GM21529 (cell line): Measurements from ENCODE around the gene SERINC5.
A peak's percentile ranks its signal among the peaks of the same experiment; 100 is the strongest.
"Not testable (repeated sequence)": the region's sequence is repeated elsewhere in the genome, so short reads cannot be mapped to it uniquely, and the experiment has no call there.

Source experiments
- ATAC-seq: cut with Tn5 transposase; IDR thresholded peaks from one replicate; pipeline ENCODE4 v1.9.1; 2021; ENCODE audit not compliant: unreplicated experiment

SERINC5 gene

DNA sequence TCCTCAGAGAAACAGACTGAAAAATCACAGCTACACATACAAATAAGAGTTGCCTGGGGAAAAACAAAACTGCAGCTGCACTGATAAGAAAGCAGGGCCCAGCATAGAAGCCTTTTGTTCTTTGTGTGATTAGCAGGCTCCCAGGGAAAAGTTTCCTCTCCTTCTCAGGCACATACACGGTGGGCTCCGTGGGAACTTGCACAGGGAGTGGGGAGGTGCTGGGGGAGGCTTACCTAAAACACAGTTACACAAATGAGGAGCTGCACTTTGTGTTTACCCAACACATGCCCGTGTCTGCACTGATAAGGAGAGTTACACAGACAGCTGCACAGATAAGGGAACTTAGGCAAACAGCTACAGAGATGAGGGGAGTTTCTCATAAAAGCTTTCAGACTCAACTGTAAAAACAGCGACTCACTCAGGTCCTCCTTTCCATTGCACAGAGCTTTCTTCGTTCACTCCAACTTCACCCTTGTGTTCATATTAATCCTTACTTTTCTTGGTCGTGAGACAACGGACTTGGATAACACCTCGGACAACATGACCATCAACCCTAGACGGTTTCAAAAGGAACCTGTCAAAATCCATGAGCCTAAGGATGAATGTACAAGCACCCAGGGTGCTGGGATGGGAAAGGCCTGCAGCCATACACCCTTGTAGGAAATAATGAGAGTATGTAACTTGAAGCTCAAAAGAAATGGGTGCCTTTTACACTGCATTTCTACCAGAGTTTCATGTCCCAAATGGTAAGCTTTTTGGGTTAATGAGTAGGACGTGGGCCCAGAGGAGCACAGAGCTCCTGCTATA is 50.8 kb downstream of the SERINC5 start:
- no peak for ATAC-seq

DNA sequence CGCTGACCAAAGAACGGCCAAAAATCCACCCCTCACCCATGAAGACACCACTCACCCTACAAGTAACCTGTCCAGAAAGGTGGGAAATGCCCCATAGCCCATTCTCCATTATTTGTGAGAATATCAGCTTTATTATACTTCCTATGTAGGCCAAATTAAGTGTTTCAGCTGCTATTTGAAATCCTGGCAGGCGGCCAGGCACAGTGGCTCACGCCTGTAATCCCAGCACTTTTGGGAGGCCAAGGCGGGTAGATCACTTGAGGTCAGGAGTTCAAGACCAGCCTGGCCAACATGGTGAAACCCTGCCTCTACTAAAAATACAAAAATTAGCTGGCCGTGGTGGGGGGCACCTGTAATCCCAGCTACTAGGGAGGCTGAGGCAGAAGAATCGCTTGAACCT is 54.1 kb downstream of the SERINC5 start:
- not testable (repeated sequence) for ATAC-seq

DNA sequence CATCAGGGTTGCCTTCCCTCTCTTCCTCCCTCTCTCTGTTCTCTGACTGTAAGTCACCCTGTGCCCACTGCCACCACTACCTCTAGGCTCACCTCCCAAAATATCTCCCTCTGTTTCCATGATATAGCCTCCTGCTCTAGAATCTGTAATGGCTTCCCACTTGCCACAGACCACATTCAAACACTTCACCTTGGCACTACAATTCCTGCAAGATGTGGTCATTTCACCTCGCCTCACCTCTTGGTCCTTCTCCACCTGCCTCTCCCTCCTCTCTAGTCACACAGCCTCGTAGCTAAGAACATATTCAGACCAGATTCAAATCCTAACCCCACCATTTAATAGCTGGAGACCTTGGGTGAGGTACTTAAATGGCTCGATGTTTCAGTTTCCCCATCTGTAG is 56.9 kb downstream of the SERINC5 start:
- ATAC-seq, result no peak

DNA sequence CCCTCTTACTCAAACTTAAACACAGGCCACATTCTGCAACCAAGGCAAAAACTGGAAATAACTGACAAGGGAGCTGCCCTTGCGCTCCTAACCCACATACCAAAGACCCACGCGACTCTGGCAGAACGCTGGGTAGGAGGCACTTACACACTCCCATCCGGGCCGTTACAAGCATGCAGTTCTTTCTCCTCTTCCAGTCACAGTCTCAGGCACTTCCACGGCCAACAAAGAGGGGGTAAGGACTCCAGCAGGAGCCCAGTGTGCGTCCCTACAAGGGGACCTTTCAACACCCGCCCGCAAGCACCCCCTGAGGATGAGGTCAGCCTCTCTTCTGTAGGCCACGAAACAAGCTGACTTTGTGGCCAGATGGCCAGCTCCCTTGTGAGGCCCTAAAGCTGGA is 57.4 kb downstream of the SERINC5 start:
- ATAC-seq, result no peak

DNA sequence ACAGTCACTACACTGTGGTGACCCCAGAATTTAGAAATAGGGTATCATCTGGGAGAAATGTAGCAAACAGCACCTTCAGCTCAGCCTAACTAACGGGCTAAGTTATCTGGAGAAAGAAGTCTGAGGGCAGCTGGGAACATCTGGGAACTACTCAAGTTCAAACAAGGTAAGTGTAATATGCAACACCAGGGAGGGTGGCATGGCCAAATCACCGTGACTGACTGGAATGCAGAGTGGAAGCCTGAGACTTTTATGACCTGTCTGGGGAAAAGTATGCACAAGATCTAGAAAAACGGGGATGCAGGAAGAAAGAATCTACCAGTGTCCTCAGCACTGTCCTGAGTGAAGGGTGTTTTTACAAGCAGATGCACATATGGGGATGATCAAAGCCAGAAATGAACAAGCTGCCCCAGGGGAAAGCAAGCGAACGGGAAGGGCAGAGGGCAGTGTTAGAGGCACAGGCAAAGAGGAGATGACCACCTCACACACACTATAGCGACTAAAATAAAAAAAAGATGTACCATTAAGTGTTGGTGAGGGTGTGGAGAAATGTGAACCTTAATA is 59.9 kb downstream of the SERINC5 start:
- ATAC-seq, result no peak

DNA sequence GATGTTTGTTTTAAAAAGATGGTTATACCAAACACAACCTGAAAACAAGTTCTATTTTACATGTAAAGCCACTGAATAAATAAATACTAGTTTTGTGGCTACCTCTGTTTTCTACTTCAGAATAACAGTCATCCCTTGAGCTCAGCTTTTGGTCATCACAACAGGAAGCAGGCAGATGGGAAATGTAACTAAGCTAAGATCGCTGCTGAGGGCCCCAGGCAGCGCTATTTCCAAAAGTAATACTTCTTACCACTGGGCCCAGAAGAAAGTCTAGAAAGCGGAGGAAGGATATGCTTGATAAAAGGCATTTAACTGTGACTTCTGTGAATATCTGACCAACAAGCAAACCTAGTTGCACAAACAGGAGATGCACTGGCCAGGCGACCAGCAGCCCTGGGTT is 61.4 kb downstream of the SERINC5 start:
- no peak for ATAC-seq

DNA sequence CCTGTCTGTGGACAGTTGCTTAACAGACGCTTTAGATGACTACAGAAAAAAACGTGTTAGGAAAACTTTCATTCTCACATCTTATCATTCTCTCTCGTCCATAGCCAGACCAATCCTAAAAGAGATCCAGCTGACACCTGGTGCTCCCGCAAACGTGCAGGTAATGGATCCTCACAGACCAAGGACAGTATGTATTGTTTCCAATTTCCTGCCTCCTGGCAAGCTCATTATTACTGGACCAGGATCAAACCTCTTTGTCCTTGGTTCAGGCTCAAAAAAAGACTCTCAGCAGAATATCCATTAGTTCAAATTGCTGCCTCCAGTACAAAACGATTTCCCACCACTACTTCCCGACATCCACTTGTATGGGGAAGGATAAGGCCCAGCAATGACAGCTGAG is 62.4 kb downstream of the SERINC5 start:
- no peak for ATAC-seq

DNA sequence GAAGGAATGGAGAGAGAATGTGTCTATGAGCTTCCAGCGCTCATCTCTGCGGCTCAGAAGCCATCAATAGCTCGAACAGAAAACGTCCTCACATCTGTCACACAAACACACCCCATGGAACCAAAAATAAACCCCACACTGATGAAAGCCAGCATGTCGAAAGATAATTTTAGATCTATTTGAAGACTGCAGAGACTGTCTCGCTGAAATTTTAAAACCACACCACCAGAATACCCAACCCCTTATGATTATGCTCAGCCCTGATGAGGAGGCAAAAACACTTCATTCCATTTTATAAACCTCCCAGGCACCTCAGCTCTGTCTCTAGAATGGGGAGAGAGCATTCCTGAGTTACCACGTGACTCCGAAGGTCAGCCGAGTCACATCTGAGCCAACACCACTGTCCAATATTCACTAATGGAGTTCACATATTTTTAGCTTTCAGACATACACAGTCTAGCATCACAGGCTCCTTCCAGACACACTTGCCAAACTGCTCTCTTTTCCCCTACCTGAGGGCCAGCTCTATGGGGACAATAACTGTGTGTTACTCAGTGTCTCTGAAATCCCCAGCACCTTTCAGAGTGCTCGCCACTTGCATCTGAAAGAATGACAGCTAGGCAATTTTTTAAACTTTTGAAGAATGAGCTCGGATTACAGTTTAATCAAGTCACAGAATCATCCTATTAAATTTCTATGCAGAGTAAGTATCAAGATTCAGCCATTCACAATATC is 63.2 kb downstream of the SERINC5 start:
- ATAC-seq, result no peak

DNA sequence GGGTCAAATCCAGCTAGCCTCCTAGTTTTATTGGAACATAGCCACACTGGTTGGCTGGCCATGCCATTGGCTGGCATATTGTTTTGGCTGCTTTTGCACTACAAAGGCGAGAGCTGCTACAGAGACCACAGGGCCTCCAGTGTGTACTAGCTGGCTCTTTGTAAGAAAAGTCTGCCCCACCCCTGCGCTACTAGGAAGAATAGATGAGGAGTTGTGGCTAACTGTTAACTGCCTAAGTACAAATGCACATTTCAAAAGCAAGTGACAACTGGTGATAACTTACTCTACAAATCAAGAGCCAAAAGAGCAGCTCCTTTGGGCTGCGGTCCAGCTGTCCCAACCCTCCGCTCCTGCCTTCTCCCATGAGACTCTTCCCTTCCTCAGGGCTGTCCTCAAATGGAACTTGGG is 63.9 kb downstream of the SERINC5 start:
- ATAC-seq, result no peak

DNA sequence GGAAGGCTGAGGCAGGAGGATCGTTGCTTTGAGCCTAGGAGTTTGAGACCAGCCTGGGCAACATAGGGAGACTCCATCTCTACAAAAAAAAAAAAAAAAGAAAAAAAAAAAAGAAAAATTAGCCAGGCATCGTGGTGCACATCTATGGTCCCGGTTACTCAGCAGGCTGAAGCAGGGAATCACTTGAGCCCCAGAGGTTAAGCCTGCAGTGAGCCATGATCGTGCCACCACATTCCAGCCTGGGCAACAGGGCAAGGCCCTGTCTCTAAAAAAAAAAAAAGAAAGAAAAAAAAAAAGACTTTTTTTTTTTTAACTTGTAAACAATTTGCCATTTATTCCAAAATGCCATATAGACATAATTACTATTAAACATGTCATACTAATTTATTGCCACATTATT is 64.5 kb downstream of the SERINC5 start:
- no peak for ATAC-seq

DNA sequence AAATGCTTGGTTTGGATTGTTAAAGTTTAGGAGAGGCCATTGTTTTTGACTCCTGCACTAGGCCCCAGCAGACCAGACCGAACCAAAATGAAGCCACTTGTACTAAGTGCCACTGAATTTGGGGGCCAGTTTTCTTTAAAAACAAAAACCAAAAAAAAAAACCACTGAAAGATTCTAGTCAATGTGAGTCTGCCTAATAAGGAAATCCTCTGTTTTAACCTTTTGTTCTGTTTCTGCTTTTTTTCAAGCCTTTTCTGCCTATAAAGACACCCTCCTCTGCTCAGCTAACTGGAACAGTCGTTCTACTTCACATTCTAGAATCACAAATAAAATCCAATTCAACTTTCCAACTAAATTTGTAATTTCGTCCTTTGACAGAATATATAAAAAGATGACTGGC is 64.9 kb downstream of the SERINC5 start:
- peak; percentile 51 for ATAC-seq

DNA sequence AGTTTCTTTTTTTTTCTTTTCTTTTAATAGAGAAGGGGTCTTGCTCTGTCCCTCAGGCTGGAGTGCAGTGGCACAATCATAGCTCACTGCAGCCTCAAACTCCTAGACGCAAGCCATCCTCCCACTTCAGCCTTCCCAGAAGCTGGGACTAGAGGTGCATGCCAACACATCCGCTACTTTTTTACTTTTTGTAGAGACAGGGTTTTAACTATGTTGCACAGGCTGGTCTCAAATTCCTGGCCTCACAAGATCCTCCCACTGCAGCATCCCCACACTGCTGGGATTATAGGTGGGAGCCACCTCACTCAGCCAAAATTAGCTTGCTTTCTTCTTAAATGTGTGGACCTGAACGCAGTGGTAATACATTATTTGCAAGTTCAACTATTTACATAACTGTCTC is 66.1 kb downstream of the SERINC5 start:
- no peak for ATAC-seq

DNA sequence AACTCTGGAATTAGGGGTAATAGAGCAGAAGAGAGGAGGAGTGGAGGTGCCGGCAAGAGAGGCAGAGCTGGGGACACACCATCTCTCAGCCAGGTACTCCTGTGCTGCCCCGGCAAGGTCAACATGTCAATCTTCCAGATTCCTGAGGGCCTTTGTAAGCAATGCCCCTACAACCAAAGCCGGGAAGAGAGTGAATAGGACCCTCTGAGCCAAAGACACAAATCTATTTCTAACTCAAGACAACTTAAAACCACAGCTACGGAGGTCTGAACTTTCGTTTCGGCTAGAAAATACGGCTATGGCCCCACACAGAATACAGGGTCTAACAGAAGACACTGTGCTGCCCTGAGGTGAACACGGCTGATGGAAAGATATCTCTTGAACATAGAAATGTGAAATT is 66.6 kb downstream of the SERINC5 start:
- ATAC-seq, result no peak

DNA sequence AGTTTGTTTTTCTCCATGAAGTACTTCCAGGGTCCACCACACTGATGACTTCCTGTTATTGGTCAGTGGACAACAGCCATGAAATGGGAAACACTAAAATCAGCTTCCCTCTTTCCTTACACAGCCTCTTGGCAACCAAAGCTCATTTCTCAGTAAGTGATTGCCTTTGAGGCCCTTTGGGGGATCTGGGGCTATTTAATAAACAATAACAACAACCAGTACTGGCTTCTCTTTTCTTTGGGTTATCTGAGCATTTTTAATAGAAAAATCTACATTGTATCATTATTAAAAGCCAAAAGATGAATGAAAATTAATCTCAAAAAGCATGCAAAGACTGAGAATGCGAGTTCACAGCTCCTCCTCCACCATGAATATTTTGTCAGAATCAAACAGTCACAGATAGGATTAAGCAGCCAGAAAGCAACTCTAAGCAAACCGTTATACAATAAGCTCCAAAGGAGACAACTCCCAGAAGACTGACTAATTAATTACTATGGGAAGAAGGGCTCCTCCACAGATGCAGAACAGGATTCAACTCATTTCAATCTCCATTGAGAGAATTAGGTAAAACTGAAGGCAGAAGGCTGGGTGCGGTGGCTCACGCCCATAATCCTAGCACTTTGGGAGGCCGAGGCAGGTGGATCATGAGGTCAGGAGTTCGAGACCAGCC is 68.3 kb downstream of the SERINC5 start:
- no peak for ATAC-seq

DNA sequence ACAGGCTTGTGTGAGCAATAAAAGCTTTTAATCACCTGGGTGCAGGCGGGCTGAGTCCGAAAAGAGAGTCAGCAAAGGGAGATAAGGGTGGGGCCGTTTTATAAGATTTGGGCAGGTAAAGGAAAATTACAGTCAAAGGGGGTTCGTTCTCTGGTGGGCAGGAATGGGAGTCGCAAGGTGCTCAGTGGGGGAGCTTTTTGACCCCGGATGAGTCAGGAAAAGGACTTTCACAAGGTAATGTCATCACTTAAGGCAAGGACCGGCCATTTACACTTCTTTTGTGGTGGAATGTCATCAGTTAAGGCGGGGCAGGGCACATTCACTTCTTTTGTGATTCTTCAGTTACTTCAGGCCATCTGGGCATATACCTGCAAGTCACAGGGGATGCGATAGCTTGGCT is 70.3 kb downstream of the SERINC5 start:
- ATAC-seq, result not testable (repeated sequence)

DNA sequence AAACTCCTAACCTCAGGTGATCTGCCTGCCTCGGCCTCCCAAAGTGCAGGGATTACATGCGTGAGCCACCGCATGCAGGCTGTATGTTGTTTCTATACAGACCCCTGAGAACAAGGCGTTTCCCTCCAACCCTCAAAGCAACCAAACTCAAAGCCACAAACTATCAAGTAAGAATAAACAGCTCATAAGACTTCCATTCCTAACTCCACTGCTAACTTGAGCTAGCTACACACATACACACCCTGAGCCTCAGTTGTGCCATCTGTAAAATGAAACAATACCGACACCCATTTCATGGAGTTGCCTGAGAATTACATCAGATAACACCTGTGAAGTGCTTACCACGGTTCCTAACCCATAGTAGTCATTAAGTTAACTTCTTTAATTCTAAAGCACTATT is 70.8 kb downstream of the SERINC5 start:
- ATAC-seq, result no peak

DNA sequence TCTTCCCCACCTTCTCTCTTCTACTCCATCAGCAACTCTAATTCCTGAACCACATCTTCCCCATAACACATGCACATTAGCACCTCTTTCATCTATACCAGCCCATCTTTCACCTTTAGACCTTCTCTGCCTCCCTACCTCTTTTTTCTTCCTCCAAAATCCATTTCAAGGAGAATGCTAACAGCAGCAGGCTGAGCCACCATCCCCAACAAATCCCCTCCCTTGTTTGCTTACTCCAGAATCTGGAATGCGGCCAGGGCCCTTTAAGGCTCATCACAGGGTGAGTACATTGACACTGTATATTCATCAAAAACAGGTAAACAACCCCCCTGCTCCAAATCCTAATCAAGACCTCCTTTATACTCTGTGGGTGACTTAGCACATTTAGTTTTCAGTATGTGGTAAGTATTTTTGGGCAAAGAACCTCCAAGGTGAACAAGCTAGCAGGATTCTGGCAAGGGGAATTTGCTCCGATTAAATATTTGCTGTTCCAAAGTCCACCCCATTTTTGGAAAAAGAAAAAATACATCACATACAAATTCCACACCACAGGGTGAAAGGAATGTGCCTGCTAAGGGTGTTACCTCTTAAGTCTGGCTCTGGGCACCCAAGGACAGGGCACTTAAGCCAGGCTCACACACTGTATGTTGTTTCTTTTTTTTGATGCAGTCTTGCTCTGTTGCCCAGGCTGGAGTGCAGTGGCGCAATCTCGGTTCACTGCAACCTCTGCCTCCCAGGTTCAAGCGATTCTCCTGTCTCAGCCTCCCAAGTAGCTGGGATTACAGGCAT is 71.4 kb downstream of the SERINC5 start:
- no peak for ATAC-seq

DNA sequence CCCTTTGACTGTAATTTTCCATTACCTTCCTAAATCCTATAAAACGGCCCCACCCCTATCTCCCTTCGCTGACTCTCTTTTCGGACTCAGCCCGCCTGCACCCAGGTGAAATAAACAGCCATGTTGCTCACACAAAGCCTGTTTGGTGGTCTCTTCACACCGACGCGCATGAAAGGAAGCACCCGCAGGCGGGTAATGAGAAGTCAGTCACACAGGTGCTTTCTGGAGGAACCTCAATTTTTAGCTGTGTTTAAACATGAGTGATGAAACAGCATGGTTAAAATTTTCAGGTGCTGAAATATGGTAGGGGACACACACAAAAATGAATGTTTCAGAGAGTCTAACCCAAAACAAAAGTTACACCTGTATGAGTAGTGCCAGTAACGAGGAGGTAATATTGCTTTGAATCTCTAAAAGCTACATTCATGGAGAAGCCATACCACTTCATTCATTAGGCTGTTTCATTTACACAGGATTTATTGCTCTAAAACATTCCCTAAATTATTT is 72.1 kb downstream of the SERINC5 start:
- ATAC-seq, result not testable (repeated sequence)

DNA sequence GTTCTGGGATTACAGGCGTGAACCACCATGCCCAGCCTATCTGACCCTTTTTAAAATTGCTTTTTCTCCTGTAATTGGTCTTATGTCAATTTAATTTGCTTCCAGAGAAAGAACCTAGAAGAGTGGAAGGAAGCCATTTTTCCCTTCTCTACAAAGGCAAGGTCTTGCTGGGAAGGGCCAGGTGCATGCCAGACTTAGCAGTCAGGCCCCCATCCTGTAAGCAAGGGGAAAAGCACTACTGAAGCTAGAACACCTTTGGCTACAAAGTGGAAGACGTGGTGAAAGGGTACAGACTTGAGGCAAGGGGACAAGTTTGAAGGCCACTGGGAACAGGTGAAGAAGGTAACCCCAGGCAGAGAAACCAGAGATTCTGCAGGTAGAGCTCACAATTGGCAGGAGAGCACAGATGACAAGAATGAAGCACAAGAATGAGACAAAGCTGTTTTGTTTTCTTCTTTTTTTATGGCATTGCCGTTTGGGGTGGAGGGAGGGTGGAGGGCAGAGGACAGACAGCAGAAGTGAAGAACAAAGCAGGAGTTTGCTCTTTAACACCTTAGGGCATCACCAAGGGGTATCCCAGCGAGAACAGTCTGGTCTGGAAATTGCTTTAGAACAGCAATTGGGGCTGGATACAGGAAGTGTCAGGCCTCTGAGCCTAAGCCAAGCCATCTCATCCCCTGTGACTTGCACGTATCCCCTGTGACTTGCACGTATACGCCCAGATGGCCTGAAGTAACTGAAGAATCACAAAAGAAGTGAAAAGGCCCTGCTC is 72.9 kb downstream of the SERINC5 start:
- no peak for ATAC-seq
